Stimulated activated naive B cell treated with anti-CD40 and anti-IgM and Interleukin-4, amounts not matched to agents 10 μg/mL and 1 μg/mL and 100 μg/mL, for 72 hours (primary cell): ENCODE results near the gene SPRED3.

Experiments
- ATAC-seq, 2 donors: fragments of 150-1000 bp; cut with Tn5 transposase; replicated peaks; 2 replicates each; pipeline ENCODE4 v1.10.0; 2021; ENCODE audit warnings: moderate library complexity in 1 of 2
- DNase-seq: peaks from one replicate; pipeline ENCODE4 v3.0.0; 2021
- H3K27ac Mint-ChIP-seq: one replicate; pipeline ENCODE4 v1.8.0; 2022; ENCODE audit warnings: mild to moderate bottlenecking, mixed read lengths
- H3K27me3 Mint-ChIP-seq, 2 donors: one replicate each; pipeline ENCODE4 v1.8.0; 2022; ENCODE audit warnings: mixed read lengths in 2 of 2
- H3K36me3 Mint-ChIP-seq, 2 donors: one replicate each; pipeline ENCODE4 v1.8.0; 2022; ENCODE audit warnings: mixed read lengths in 2 of 2, mild to moderate bottlenecking in 1 of 2
- H3K4me1 Mint-ChIP-seq, 2 donors: one replicate each; pipeline ENCODE4 v1.8.0; 2022; ENCODE audit warnings: mixed read lengths in 2 of 2, mild to moderate bottlenecking in 1 of 2
- H3K4me3 Mint-ChIP-seq, 2 donors: one replicate each; pipeline ENCODE4 v1.8.0; 2022; ENCODE audit warnings: mild to moderate bottlenecking in 2 of 2, mixed read lengths in 2 of 2, moderate library complexity in 1 of 2
- H3K9me3 Mint-ChIP-seq, 2 donors: one replicate each; pipeline ENCODE4 v1.8.0; 2022; ENCODE audit warnings: mixed read lengths in 2 of 2, mild to moderate bottlenecking in 1 of 2

The SPRED3 gene

DNA sequence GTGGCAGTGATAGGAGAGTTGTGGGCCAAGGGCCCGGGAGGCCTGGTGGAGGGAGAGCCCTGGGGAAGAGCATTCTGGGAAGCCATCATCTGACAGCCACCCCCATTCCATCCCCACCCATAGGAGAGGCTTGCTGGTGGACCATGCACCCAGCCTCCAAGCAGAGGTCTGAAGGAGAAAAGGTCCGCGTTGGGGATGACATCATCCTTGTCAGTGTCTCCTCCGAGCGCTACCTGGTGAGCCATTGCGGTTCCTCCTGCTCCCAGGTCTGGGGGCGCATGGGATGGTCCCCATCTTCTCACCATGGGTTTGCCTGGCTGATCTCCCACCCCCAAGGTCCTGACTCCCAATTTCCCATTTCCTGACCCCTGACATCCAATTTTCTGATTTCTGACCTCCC, 55.5 kb downstream of the SPRED3 start:
- H3K4me3 Mint-ChIP-seq, result no peak overlapping the region

DNA sequence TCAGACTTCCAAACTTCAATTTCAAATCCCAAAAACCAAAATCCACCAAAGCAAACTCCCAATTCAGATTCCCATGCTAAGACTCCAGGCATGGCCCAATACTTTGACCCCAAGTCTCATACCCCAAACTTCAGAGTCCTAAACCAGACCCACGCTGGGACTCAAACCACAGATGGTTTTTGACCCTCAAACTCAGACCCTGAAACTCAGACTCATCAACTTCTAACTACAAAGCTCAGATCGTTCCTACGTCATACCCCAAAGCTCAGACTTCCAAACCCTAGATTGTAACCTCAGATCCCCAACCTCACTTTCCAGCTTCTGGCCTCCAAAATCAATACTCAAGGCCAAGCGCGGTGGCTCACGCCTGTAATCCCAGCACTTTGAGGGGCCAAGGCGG, 56.9 kb downstream of the SPRED3 start:
- H3K27ac Mint-ChIP-seq, result no peak overlapping the region
- no peak for DNase-seq
- no peaks in the 10 kb centered on the region for H3K36me3 Mint-ChIP-seq
- ATAC-seq, result no peak
- no peak overlapping the region for H3K4me3 Mint-ChIP-seq
- H3K9me3 Mint-ChIP-seq, result peaks cover 0 to 5% of the 10 kb centered on the region in 2 donors
- H3K27me3 Mint-ChIP-seq, result peaks cover 42 to 48% of the 10 kb centered on the region in 2 donors
- peaks cover 0 to 5% of the 10 kb centered on the region in 2 donors for H3K4me1 Mint-ChIP-seq

More for the DNA sequence above, 55.5 kb downstream of the SPRED3 start:
- Mint-ChIP-seq H3K36me3 (no peaks in the 10 kb centered on the region), H3K4me1 (peaks cover 0 to 5% of the 10 kb centered on the region in 2 donors), H3K9me3 (no peaks in the 10 kb centered on the region), H3K27ac (no peak overlapping the region), H3K27me3 (peaks cover 36 to 44% of the 10 kb centered on the region in 2 donors)
- DNase-seq (no peak), ATAC-seq (no peak)

DNA sequence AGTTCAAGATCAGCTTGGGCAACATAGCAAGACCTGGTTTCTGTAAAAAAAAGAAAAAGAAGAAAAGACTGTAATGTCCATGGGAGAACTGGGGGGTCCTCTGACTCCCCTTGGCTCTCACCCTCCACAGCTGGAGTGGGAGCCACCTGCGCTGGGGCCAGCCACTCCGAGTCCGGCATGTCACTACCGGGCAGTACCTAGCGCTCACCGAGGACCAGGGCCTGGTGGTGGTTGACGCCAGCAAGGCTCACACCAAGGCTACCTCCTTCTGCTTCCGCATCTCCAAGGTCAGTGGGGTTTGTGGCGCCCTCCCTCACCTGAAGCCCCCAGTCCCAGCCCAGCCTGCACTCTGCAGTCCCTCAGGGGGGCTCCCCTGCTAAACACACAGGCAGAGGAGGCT, 59.7 kb downstream of the SPRED3 start:
- Mint-ChIP-seq H3K4me1 (no peaks in the 10 kb centered on the region), H3K36me3 (no peaks in the 10 kb centered on the region), H3K9me3 (peaks cover 0 to 5% of the 10 kb centered on the region in 2 donors), H3K4me3 (no peak overlapping the region), H3K27me3 (peaks cover 28 to 29% of the 10 kb centered on the region in 2 donors), H3K27ac (no peak overlapping the region)
- ATAC-seq (no peak), DNase-seq (no peak)
